K562 (cell line): ENCODE results near the gene EML2. TPM values are rescaled to one million over a fixed set of nuclear protein-coding genes. Genes with fewer than 3 reads are reported as not detected.

Experiments used
- EP400 ChIP-seq: fragments of 450-650 bp; IDR thresholded peaks from 2 replicates; pipeline ENCODE4 v1.6.1; 2017; ENCODE audit warnings: antibody characterized with exemption, mild to moderate bottlenecking, moderate library complexity
- FOXK1 ChIP-seq: sonication (generic); formaldehyde crosslinking; IDR thresholded peaks from 2 replicates; pipeline ENCODE4 v1.8.0; 2022; ENCODE audit warnings: missing genetic modification reagents, mild to moderate bottlenecking, borderline replicate concordance
- FOXP1 ChIP-seq: sonication (generic); formaldehyde crosslinking; IDR thresholded peaks from 2 replicates; pipeline ENCODE4 v1.8.0; 2022; ENCODE audit warnings: mild to moderate bottlenecking, missing genetic modification reagents
- LCOR ChIP-seq: sonication (generic); formaldehyde crosslinking; IDR thresholded peaks from 2 replicates; pipeline ENCODE4 v1.8.0; 2022; ENCODE audit warnings: mild to moderate bottlenecking, missing genetic modification reagents
- MTA3 ChIP-seq: fragments of 450-650 bp; formaldehyde crosslinking; IDR thresholded peaks from 2 replicates; pipeline ENCODE4 v1.6.1; 2017; ENCODE audit warnings: mild to moderate bottlenecking, borderline replicate concordance
- NFE2 ChIP-seq: IDR thresholded peaks from 2 replicates; pipeline ENCODE4 v1.6.1; 2014; ENCODE audit warnings: antibody characterized with exemption, low read depth
- NRF1 ChIP-seq, 2 experiments: fragments of 450-650 bp; IDR thresholded peaks in 1 of 2; conservative IDR thresholded peaks in 1 of 2; 2 replicates each; pipeline ENCODE4 v1.6.1; 2014; ENCODE audit warnings: mild to moderate bottlenecking in 2 of 2
- SOX6 ChIP-seq: fragments of 450-650 bp; IDR thresholded peaks from 2 replicates; pipeline ENCODE4 v1.6.1; 2014; ENCODE audit warnings: mild to moderate bottlenecking
- SPI1 ChIP-seq: IDR thresholded peaks from 2 replicates; pipeline ENCODE4 v1.6.1; 2011; ENCODE audit warnings: low read depth, low read length, control low read depth, borderline replicate concordance
- THAP7 ChIP-seq: fragments of 250-450 bp; sonication (Bioruptor Pico); IDR thresholded peaks from 2 replicates; pipeline ENCODE4 v1.5.0; 2021
- THRAP3 ChIP-seq: fragments of 450-650 bp; IDR thresholded peaks from 2 replicates; pipeline ENCODE4 v1.6.1; 2016; ENCODE audit warnings: mild to moderate bottlenecking, inconsistent platforms, borderline replicate concordance
- ZNF318 ChIP-seq, 2 experiments: fragments of 450-650 bp; IDR thresholded peaks; 2 replicates each; pipeline ENCODE4 v1.6.1; 2016; ENCODE audit warnings: mild to moderate bottlenecking in 2 of 2, borderline replicate concordance in 1 of 2, low read depth in 1 of 2, moderate library complexity in 1 of 2
- polyA plus RNA-seq, 8 experiments: library from polyadenylated mRNA; depleted of rRNA in 4 of 8; stranded (reverse) in 5 of 8; unstranded in 3 of 8; fragments of >200 nt; fragmentation: Nextera tagmentation in 2 of 8; fragmentation: Illumina TruSeq in 1 of 8; extraction: Ambion mirVana in 2 of 8; extraction: Trizol in 1 of 8; gene quantifications; 2 replicates each; pipeline versions ENCODE4 v1.2.1 to v1.2.3, GENCODE V29; 2011 to 2014; ENCODE audit warnings: inconsistent platforms in 1 of 8, missing spikeins in 1 of 8
- total RNA-seq, 7 experiments: library from RNA; depleted of rRNA in 6 of 7; stranded (reverse); fragments of >200 nt in 6 of 7; fragmentation: Illumina TruSeq in 2 of 7; extraction: Trizol in 2 of 7; gene quantifications; 2 replicates each; pipeline versions ENCODE4 v1.2.1 to v1.2.3, GENCODE V29; 2011 to 2021; ENCODE audit warnings: low replicate concordance in 1 of 7

Gene EML2
- total and polyA plus RNA-seq, 9 of the 15 experiments (the other 6 are each of a cell fraction or from before 2014, with no cell fraction given): 2.6 to 69.6 (median 24.8) TPM

- TF ChIP-seq ZNF318 (IDR thresholded peaks at IDR 0.05; ENCODE audit: borderline replicate concordance in 1 of 2, low read depth in 1 of 2) (no peak), NRF1 (conservative IDR thresholded peaks at IDR 0.05 in 1 of 2, IDR thresholded peaks at IDR 0.05 in 1 of 2) (peak; percentile 31 to 52; a peak in 2 of 4 replicates), THAP7 (CRISPR knock-in tag) (peak; percentile 23; the same call in 1 of the 2 replicates), NFE2 (no peak), THRAP3 (peak; percentile 36; the same call in 1 of the 2 replicates), EP400 (peak; percentile 34; the same call in 1 of the 2 replicates), FOXK1 (CRISPR knock-in tag) (peak; percentile 70; the same call in 1 of the 2 replicates), MTA3 (peak; percentile 62; the same call in 1 of the 2 replicates), LCOR (CRISPR knock-in tag) (0 out of 2 replicates have a peak, but pooled peaks have one; percentile 21), SPI1 (no peak), FOXP1 (0 out of 2 replicates have a peak, but pooled peaks have one; percentile 53), SOX6 (peak; percentile 29; the same call in 1 of the 2 replicates)
Measured at GRCh38 chr19:45681391-45682015, 42.3 kb upstream of the EML2 start (continued).
